UCSD-AML1 (cell line): Measurements from ENCODE around the gene VAX1.
"Not testable (repeated sequence)": the region's sequence is repeated elsewhere in the genome, so short reads cannot be mapped to it uniquely, and the experiment has no call there.

Source experiments
- DNase-seq: peaks from one replicate; lab custom pipeline; 2025; ENCODE audit not compliant: unreplicated experiment; lab: John Stamatoyannopoulos, UW

Gene VAX1

GRCh38 chr10:117084421-117085246 is 53.4 kb downstream of the VAX1 start:
- DNase-seq, result not testable (repeated sequence)
